Ramos (cell line): Measurements from ENCODE around the gene GDF11.

Experiments used
- in situ Hi-C: fragments of 300-500 bp; cut with MboI; formaldehyde crosslinking; loops from one replicate; pipeline ENCODE4 v1.14.3; 2022; ENCODE audit warnings: low sequenced_read_pairs; ENCODE audit not compliant: unreplicated experiment

GDF11 gene

GRCh38 chr12:55742719-55743405, at the start of gene GDF11:
Gene GDF11, plus strand, starts transcription at chr12:55743122. Its CDS starts 195 bp downstream, at chr12:55743317.
- in situ Hi-C loops, result no loop called here

DNA sequence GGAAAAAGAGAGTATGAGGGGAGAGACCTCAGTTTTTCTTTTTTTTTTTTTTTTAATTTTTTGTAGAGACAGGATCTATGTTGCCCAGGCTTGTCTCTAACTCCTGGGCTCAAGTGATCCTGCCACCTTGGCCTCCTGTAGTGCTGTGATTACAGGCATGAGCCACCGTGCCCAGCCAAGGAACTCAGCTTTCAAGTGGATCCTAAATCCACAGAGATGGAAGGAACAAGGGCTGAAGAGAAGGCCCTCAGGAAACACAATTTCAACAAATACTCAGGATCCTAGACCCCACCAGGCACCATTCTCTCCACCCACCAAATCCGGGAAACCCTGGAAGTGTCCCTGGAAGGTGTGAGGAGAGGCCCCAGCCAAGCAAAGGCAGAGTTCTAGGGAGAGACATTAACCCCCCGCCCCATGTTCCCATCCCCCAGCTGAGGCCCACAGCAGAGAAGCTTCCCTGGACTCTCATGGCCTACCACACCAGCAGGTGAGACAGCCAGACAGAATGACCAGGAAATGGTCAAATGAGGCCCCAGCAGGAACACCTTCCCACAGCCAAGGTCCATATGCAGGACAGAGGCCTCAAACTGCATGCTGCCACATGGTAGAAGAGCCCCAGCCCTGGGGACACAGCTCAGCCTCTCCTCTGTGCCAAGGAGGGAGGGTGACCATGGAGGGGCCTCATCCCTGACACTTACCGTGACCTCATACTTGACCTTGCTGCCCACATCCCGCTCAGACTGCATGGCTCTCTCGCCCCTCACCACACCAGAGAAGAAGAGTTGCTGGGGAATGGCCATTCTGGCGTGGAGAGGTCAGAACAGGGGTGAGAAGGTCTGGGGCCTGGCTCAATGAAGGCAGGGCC, 49.4 kb upstream of the GDF11 start:
- in situ Hi-C loops, result no loop called here

GRCh38 chr12:55694188-55694515, 48.8 kb upstream of the GDF11 start:
- in situ Hi-C loops, result no loop called here

DNA sequence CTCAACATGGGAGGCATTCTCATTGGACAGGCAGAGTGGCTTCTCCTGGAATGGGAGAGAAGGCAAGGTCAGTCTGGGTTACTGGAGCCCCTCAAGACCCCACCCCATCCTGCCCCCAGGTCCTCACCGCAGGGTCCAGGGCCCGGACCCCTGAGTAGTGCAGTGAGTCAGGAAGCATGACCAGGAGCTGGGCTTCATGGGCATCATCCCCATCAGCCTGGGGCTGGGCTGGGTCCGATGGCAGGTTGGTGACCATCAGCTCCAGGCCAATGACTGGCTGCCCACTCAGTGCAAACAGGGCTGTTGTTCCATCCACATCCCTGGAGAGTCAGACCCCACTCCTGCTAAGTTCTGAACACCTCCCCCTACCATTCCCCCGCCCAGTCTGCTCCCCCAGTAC, 48.3 kb upstream of the GDF11 start:
- in situ Hi-C loops, result no loop called here

GRCh38 chr12:55695349-55695748, 47.6 kb upstream of the GDF11 start:
- in situ Hi-C loops, result no loop called here

- in situ Hi-C loops, result no loop called here
These were observed 46.8 kb upstream of the GDF11 start for GRCh38 chr12:55696141-55696540.

DNA sequence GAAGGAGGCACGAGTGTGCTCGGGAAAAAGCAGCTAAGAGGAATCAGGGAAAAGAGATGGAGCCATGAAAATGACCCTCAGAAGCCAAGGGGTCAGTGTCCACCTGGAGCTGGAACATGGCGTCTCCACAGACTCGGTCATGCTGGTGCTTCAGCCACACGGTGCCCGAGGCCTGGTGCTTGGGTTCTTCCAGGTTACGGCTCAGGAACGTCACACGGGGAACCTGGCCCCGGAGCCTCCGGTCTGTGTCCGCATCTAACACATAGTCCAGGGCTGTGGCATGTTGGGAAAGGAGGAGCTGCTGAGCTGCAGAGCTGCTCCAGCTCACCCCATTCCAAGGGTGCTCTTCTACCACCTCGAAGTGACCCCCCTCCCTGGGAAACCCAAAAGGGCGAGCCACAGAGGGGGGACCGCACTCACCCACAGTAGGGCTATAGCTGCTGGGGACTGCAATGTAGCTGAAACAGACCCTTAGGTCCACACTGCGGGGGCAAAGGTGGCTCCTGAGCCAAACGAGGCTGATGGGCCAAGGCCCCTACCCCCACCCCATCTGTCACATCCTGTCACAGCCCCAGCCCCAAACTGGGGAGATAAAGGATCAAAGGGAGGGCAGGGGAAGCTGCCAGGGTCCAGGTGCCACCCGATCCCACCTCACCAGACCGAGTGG, 46.0 kb upstream of the GDF11 start:
- in situ Hi-C loops, result no loop called here

DNA sequence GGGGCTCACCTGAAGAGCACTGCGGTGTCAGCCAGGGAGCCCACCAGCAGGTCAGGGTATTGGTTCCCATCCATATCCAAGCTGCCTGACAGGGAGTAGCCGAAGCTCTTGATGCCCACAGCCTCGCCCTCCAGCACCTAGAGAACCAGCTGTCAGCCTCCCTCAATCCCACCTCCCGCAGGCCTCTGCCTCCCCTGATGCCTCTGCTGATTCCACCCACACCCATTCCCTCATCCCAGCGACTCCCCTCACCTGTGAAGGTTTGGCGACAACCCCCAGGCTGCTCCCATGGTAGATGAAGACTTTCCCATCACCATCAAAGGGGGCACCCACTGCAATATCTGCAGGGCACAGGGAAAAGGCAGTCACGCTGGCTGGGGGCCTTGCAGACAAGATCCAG, 45.2 kb upstream of the GDF11 start:
- in situ Hi-C loops, result no loop called here

DNA sequence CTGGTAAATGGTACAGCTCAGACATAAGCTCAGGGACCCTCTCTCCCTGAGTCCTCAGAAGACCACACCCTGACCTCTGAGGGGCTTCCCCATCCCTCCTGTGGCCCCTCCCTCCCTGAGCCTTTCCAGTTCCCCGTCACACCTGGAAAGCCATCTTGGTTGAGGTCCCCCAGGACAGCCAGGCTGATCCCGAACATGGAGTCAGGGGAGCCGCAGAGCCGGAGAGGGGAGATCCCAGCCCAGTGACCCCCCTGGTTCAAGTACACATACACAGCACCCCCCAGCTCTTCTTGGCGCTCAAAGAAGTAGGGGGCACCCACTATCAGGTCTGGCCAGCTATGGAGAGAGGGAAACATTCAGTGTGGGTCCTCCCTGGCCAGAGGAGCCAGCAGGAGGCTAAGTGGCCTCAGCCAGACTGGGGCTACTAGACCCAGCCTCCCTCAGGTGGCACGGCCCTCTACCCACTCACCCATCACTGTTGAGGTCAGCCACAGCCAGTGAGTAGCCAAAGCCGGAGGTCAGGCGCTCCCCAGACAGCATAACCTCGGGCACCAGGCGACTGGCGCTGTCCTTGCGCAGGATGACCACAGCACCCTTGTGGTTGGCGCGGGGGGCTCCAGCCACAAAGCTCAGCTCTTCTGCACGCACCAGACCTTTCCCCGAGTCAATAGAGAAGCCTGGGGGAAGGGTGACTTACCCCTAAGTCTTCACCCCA, 44.5 kb upstream of the GDF11 start:
- in situ Hi-C loops, result no loop called here

- in situ Hi-C loops, result no loop called here
These were observed 44.0 kb upstream of the GDF11 start for GRCh38 chr12:55698965-55699364.

- in situ Hi-C loops, result no loop called here
These were observed 43.4 kb upstream of the GDF11 start for GRCh38 chr12:55699471-55700055.

DNA sequence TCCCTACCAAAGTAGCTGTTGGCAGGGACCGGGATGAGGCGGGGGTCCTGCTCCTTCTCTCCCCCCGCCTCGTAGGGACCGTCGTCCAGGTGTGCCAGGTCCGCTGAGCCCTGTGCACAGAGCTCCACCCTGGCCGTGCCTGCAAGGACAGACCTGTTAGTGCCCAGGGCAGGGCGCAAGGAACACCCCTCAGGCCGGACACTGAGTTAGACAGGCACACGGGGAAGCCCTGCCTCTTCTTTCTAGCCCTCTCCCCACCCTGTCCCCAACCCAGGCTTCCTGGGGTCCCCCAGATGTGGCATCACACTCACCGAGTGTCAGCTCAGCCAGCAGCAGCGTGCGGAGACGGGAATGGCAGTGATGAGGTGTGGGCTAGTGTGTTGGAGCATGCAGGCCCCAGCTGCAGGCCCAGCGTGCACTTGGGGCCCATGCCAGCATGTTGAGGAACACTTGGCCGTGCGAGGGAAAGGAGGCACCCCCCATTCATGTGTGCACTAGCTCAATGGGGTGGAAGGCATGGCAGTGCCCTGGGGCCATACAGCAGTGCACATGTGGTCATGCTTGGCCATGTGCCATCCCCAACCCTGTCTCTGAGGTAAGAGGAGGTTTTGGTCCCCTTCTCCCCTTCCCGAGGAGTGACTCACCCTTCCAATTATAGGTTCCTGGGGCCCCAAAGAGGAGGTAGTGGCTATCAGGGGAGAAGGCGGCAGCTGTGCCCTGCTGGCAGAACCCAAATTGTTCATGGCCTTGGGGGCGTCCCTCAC, 42.5 kb upstream of the GDF11 start:
- in situ Hi-C loops, result no loop called here

- in situ Hi-C loops, result no loop called here
These were observed 40.1 kb upstream of the GDF11 start for GRCh38 chr12:55702861-55703260.

GRCh38 chr12:55703288-55703687, 39.6 kb upstream of the GDF11 start:
- in situ Hi-C loops, result no loop called here

- in situ Hi-C loops, result no loop called here
These were observed 38.8 kb upstream of the GDF11 start for GRCh38 chr12:55703901-55704761.

- in situ Hi-C loops, result no loop called here
These were observed 37.9 kb upstream of the GDF11 start for GRCh38 chr12:55704824-55705718.

- in situ Hi-C loops, result no loop called here
These were observed 37.0 kb upstream of the GDF11 start for GRCh38 chr12:55705782-55706402.
